Loucy (cell line): Measurements from ENCODE around the gene CCDC82.

Source experiments
- CTCF ChIP-seq: fragments of 200-600 bp; sonication (generic); conservative IDR thresholded peaks from 2 replicates; pipeline ENCODE4 v1.5.1; 2014; ENCODE audit warnings: mild to moderate bottlenecking, antibody characterized with exemption, low read length
- EZH2phosphoT487 ChIP-seq: fragments of 200-600 bp; IDR thresholded peaks from 2 replicates; pipeline ENCODE4 v1.6.1; 2018; ENCODE audit warnings: antibody characterized with exemption, mild to moderate bottlenecking, moderate library complexity, borderline replicate concordance

- TF ChIP-seq CTCF (no peak), EZH2phosphoT487 (no peak)
Measured at GRCh38 chr11:96317985-96318384, 71.7 kb downstream of the CCDC82 start.
